HEK293 (cell line): ENCODE data around the gene CAPZB.

Experiments
- CTCF ChIA-PET: fragments of 350-600 bp; formaldehyde crosslinking; extraction: SDS; loops from one replicate; lab custom pipeline; 2021; ENCODE audit warnings: antibody characterized with exemption; lab: Yijun Ruan, JAX
- POLR2A ChIA-PET: fragments of 300-600 bp; formaldehyde crosslinking; extraction: SDS; loops from one replicate; lab custom pipeline; 2020; ENCODE audit warnings: antibody characterized with exemption, inconsistent platforms; lab: Yijun Ruan, JAX
- H3K27ac ChIP-seq: fragments of 200-500 bp; sonication (Bioruptor generic); 2 replicates; pipeline ENCODE4 v1.5.1; 2014; ENCODE audit warnings: low read depth, low read length, control low read depth, inconsistent platforms; ENCODE audit errors: extremely low read depth
- H3K36me3 ChIP-seq, 2 experiments: fragments of 200-500 bp in 1 of 2; sonication (Bioruptor generic) in 1 of 2; 1 replicate in 1 of 2; 2 replicates in 1 of 2; pipeline ENCODE4 v1.5.1; 2014 to 2017; ENCODE audit warnings: inconsistent platforms in 2 of 2, low read length in 2 of 2; ENCODE audit not compliant: control insufficient read depth in 2 of 2, insufficient read depth in 1 of 2
- H3K4me1 ChIP-seq: fragments of 200-500 bp; sonication (Bioruptor generic); 2 replicates; pipeline ENCODE4 v1.5.1; 2014; ENCODE audit warnings: mild to moderate bottlenecking, low read length, inconsistent platforms; ENCODE audit not compliant: control insufficient read depth, insufficient read depth
- H3K4me3 ChIP-seq: 2 replicates; pipeline ENCODE4 v1.5.1; 2011; ENCODE audit warnings: low read depth, mild to moderate bottlenecking, control low read depth, low read length, moderate library complexity
- H3K9me3 ChIP-seq: fragments of 200-500 bp; sonication (Bioruptor generic); 2 replicates; pipeline ENCODE4 v1.5.1; 2014; ENCODE audit warnings: low read depth, low read length, inconsistent platforms; ENCODE audit not compliant: control insufficient read depth, insufficient read depth
- GLI2 ChIP-seq: fragments of 450-650 bp; formaldehyde crosslinking; IDR thresholded peaks from 2 replicates; pipeline ENCODE4; 2017; ENCODE audit warnings: missing biosample characterization, missing genetic modification characterization, low read depth, borderline replicate concordance
- MEIS1 ChIP-seq: sonication (generic); formaldehyde crosslinking; IDR thresholded peaks from 2 replicates; pipeline ENCODE4 v1.8.1; 2022; ENCODE audit warnings: missing genetic modification reagents, mild to moderate bottlenecking, borderline replicate concordance
- PRDM1 ChIP-seq: fragments of 450-650 bp; formaldehyde crosslinking; IDR thresholded peaks from 2 replicates; pipeline ENCODE4; 2016; ENCODE audit warnings: missing biosample characterization, missing genetic modification characterization
- PRDM4 ChIP-seq: fragments of 450-650 bp; formaldehyde crosslinking; IDR thresholded peaks from 2 replicates; pipeline ENCODE4 v1.5.1; 2017; ENCODE audit warnings: missing biosample characterization, missing genetic modification characterization
- SCRT2 ChIP-seq: fragments of 450-650 bp; formaldehyde crosslinking; IDR thresholded peaks from 2 replicates; pipeline ENCODE4 v1.5.1; 2016; ENCODE audit warnings: missing biosample characterization, missing genetic modification characterization
- ZBTB7A ChIP-seq: fragments of 450-650 bp; formaldehyde crosslinking; IDR thresholded peaks from 2 replicates; pipeline ENCODE4 v1.5.1; 2016; ENCODE audit warnings: low read depth, missing biosample characterization, missing genetic modification characterization
- ZIC2 ChIP-seq: fragments of 450-650 bp; formaldehyde crosslinking; IDR thresholded peaks from 2 replicates; pipeline ENCODE4 v1.5.1; 2016; ENCODE audit warnings: missing biosample characterization, missing genetic modification characterization
- ZNF274 ChIP-seq, 2 experiments: fragments of 200-500 bp in 1 of 2; fragments of 450-650 bp in 1 of 2; sonication (Bioruptor generic) in 1 of 2; formaldehyde crosslinking in 1 of 2; IDR thresholded peaks; 2 replicates each; pipeline versions ENCODE4 v1.5.1 to v1.6.1; 2014 to 2016; ENCODE audit warnings: borderline replicate concordance in 1 of 2, inconsistent platforms in 1 of 2, low read length in 1 of 2, missing biosample characterization in 1 of 2, missing genetic modification characterization in 1 of 2
- ZNF362 ChIP-seq: fragments of 450-650 bp; formaldehyde crosslinking; IDR thresholded peaks from 2 replicates; pipeline ENCODE4 v1.5.1; 2016; ENCODE audit warnings: missing biosample characterization, missing genetic modification characterization
- ZNF518A ChIP-seq: fragments of 450-650 bp; formaldehyde crosslinking; conservative IDR thresholded peaks from 2 replicates; pipeline ENCODE4 v1.5.1; 2016; ENCODE audit warnings: low read depth, missing biosample characterization, missing genetic modification characterization
- ZNF548 ChIP-seq: fragments of 450-650 bp; formaldehyde crosslinking; IDR thresholded peaks from 2 replicates; pipeline ENCODE4 v1.5.1; 2016; ENCODE audit warnings: missing biosample characterization, missing genetic modification characterization
- ZNF560 ChIP-seq: fragments of 450-650 bp; formaldehyde crosslinking; IDR thresholded peaks from 2 replicates; pipeline ENCODE4 v1.5.1; 2017; ENCODE audit warnings: missing biosample characterization, missing genetic modification characterization, borderline replicate concordance
- ZNF600 ChIP-seq: fragments of 450-650 bp; formaldehyde crosslinking; IDR thresholded peaks from 2 replicates; pipeline ENCODE4 v1.5.1; 2016; ENCODE audit warnings: missing biosample characterization, missing genetic modification characterization
- ZNF624 ChIP-seq: fragments of 450-650 bp; formaldehyde crosslinking; IDR thresholded peaks from 2 replicates; pipeline ENCODE4 v1.5.1; 2017; ENCODE audit warnings: missing biosample characterization, missing genetic modification characterization
- ZNF701 ChIP-seq: fragments of 450-650 bp; formaldehyde crosslinking; IDR thresholded peaks from 2 replicates; pipeline ENCODE4 v1.5.1; 2016; ENCODE audit warnings: missing biosample characterization, missing genetic modification characterization
- ZNF707 ChIP-seq: fragments of 450-650 bp; formaldehyde crosslinking; IDR thresholded peaks from 2 replicates; pipeline ENCODE4 v1.5.1; 2016; ENCODE audit warnings: missing biosample characterization, missing genetic modification characterization
- ZNF768 ChIP-seq: fragments of 450-650 bp; formaldehyde crosslinking; IDR thresholded peaks from 2 replicates; pipeline ENCODE4 v1.5.1; 2018; ENCODE audit warnings: missing biosample characterization, mild to moderate bottlenecking, missing genetic modification characterization
- ZNF785 ChIP-seq: fragments of 450-650 bp; formaldehyde crosslinking; IDR thresholded peaks from 2 replicates; pipeline ENCODE4 v1.5.1; 2016; ENCODE audit warnings: missing biosample characterization, missing genetic modification characterization

Gene CAPZB

GRCh38 chr1:19435851-19436455 is 49.4 kb downstream of the CAPZB start:
- Histone ChIP-seq H3K4me1 (peaks cover 9% of the 10 kb centered on the region), H3K27ac (no peak overlapping the region), H3K4me3 (no peak overlapping the region), H3K36me3 (peaks cover 0 to 8% of the 10 kb centered on the region in 2 experiments; a peak in 2 of 3 replicates), H3K9me3 (no peaks in the 10 kb centered on the region)
- ChIA-PET POLR2A (interaction anchor here (1.3 kb wide), 1 partner anchor 49 kb away, joined by 3 read pairs; the partner anchor contains the start of gene CAPZB), CTCF (interaction anchor here (0.8 to 1.2 kb wide), 3 partner anchors 59 to 218 kb away, joined by 3 read pairs; no protein-coding TSS in a partner anchor)
- TF ChIP-seq PRDM4 = peak; percentile 42; the same call in 1 of the 2 replicates
- 0 out of 2 replicates have a peak, but pooled peaks have one; percentile 23 for TF ChIP-seq ZNF600 (tag by site-specific recombination)
- TF ChIP-seq ZNF768 (tag by site-specific recombination) = peak; percentile 43; the same call in 1 of the 2 replicates
- TF ChIP-seq ZNF624 (tag by site-specific recombination) = no peak

- POLR2A ChIA-PET = interaction anchor here (1.3 kb wide), 1 partner anchor 50 kb away, joined by 3 read pairs; the partner anchor contains the start of gene CAPZB
- Histone ChIP-seq H3K36me3 (peaks cover 0 to 8% of the 10 kb centered on the region in 2 experiments; a peak in 2 of 3 replicates), H3K27ac (no peak overlapping the region), H3K4me3 (no peak overlapping the region), H3K9me3 (no peaks in the 10 kb centered on the region), H3K4me1 (peaks cover 13% of the 10 kb centered on the region)
- TF ChIP-seq ZNF785 (tag by site-specific recombination) (no peak), SCRT2 (tag by site-specific recombination) (peak; percentile 57), ZNF600 (tag by site-specific recombination) (peak; percentile 58; the same call in 1 of the 2 replicates), PRDM1 (tag by site-specific recombination) (peak; percentile 46; the same call in 1 of the 2 replicates)
- CTCF ChIA-PET = interaction anchor here (1.2 to 2.0 kb wide), 3 partner anchors 147 to 219 kb away, joined by 3 to 6 read pairs (median 5); no protein-coding TSS in a partner anchor
Observed at GRCh38 chr1:19435181-19435580, 50.2 kb downstream of the CAPZB start.

GRCh38 chr1:19433719-19433998 is 51.7 kb downstream of the CAPZB start:
- Histone ChIP-seq H3K9me3 (no peaks in the 10 kb centered on the region), H3K36me3 (peaks cover 0 to 8% of the 10 kb centered on the region in 2 experiments; a peak in 2 of 3 replicates), H3K4me1 (peaks cover 17% of the 10 kb centered on the region), H3K27ac (no peak overlapping the region), H3K4me3 (no peak overlapping the region)
- POLR2A ChIA-PET = no interaction called here
- CTCF ChIA-PET = interaction anchor here (2.0 kb wide), 1 partner anchor 220 kb away, joined by 6 read pairs; no protein-coding TSS in a partner anchor
- no peak for TF ChIP-seq ZNF518A (tag by site-specific recombination)
- TF ChIP-seq ZNF548 (tag by site-specific recombination) = no peak
- no peak for TF ChIP-seq ZNF707 (tag by site-specific recombination)
- TF ChIP-seq MEIS1 (CRISPR knock-in tag) = no peak
- no peak for TF ChIP-seq ZIC2 (tag by site-specific recombination)
- TF ChIP-seq ZNF560 = no peak
- TF ChIP-seq ZBTB7A (tag by site-specific recombination) = no peak
- TF ChIP-seq ZNF274 (IDR thresholded peaks at IDR 0.05; ENCODE audit: low read length) = no peak
- no peak for TF ChIP-seq ZNF274 (tag by site-specific recombination; IDR thresholded peaks at IDR 0.05; ENCODE audit: borderline replicate concordance)
- TF ChIP-seq ZNF701 (tag by site-specific recombination) = no peak
- TF ChIP-seq GLI2 (tag by site-specific recombination) = no peak
- TF ChIP-seq ZNF768 (tag by site-specific recombination) = no peak
- no peak for TF ChIP-seq ZNF362 (tag by site-specific recombination)
